PC-3 (cell line): ENCODE data around the gene CCL13. TPM values are rescaled to one million over a fixed set of nuclear protein-coding genes. Genes with fewer than 3 reads are reported as not detected.

ENCODE experiments used
- ATAC-seq: fragments of 200-7000 bp; cut with Tn5 transposase; 2 replicates; pipeline ENCODE4 v1.9.1; 2020; ENCODE audit warnings: mild to moderate bottlenecking, moderate library complexity
- BruUV-seq: library from RNA; stranded (reverse); fragments of 400-500 nt; replicated peaks from 2 replicates; lab custom pipeline; 2021; lab: Mats Ljungman, UMichigan
- CTCF ChIA-PET: fragments of 300-600 bp; sonication (Branson Sonifier 250); formaldehyde crosslinking; loops from one replicate; lab custom pipeline; 2022; ENCODE audit warnings: antibody characterized with exemption; lab: Charles Lee
- POLR2A ChIA-PET: fragments of 300-600 bp; sonication (Branson Sonifier 250); formaldehyde crosslinking; loops from one replicate; lab custom pipeline; 2022; ENCODE audit warnings: antibody characterized with exemption; ENCODE audit not compliant: unreplicated experiment; lab: Charles Lee
- DNase-seq: peaks from one replicate; pipeline ENCODE4 v3.0.0-alpha.2; 2015
- H2AFZ ChIP-seq: fragments of 300-600 bp; sonication (generic); 2 replicates; pipeline ENCODE4 v1.6.0; 2016; ENCODE audit warnings: antibody characterized with exemption, low read length
- H3F3A ChIP-seq: fragments of 300-600 bp; sonication (generic); one replicate; pipeline ENCODE4 v1.6.0; 2017; ENCODE audit warnings: antibody characterized with exemption, low read length, control low read depth, mild to moderate bottlenecking; ENCODE audit not compliant: unreplicated experiment
- H3K27ac ChIP-seq: fragments of 300-600 bp; sonication (generic); 2 replicates; pipeline ENCODE4 v1.5.1; 2016; ENCODE audit warnings: mild to moderate bottlenecking, low read length
- H3K27me3 ChIP-seq: fragments of 300-600 bp; sonication (generic); 2 replicates; pipeline ENCODE4 v1.6.1; 2016; ENCODE audit warnings: low read length, mixed read lengths
- H3K36me3 ChIP-seq: fragments of 300-600 bp; sonication (generic); 2 replicates; pipeline ENCODE4 v1.6.1; 2016; ENCODE audit warnings: low read depth, mixed run types, low read length, mixed read lengths
- H3K4me1 ChIP-seq: fragments of 300-600 bp; sonication (generic); 2 replicates; pipeline ENCODE4 v1.5.1; 2016; ENCODE audit warnings: low read length; ENCODE audit not compliant: insufficient read depth
- H3K4me2 ChIP-seq: fragments of 300-600 bp; sonication (generic); 2 replicates; pipeline ENCODE4 v1.6.0; 2016; ENCODE audit warnings: low read length
- H3K4me3 ChIP-seq: fragments of 300-600 bp; sonication (generic); 2 replicates; pipeline ENCODE4 v1.5.1; 2016; ENCODE audit warnings: mild to moderate bottlenecking, low read length, mixed read lengths
- H3K79me2 ChIP-seq: fragments of 300-600 bp; sonication (generic); 2 replicates; pipeline ENCODE4 v1.6.1; 2017; ENCODE audit warnings: low read length, mixed read lengths
- H3K9ac ChIP-seq: fragments of 300-600 bp; sonication (generic); 2 replicates; pipeline ENCODE4 v1.6.0; 2016; ENCODE audit warnings: mild to moderate bottlenecking, low read length
- H3K9me2 ChIP-seq: fragments of 300-600 bp; sonication (generic); replicated peaks from 2 replicates; pipeline ENCODE4 v1.6.1; 2016; ENCODE audit warnings: mixed run types, low read length, mixed read lengths
- H3K9me3 ChIP-seq: fragments of 300-600 bp; sonication (generic); 2 replicates; pipeline ENCODE4 v1.6.1; 2016; ENCODE audit warnings: low read length, mixed read lengths
- H4K20me1 ChIP-seq: fragments of 300-600 bp; sonication (generic); 2 replicates; pipeline ENCODE4 v1.6.1; 2016; ENCODE audit warnings: low read length, mixed read lengths
- CTCF ChIP-seq: fragments of 300-600 bp; sonication (generic); conservative IDR thresholded peaks from 2 replicates; pipeline ENCODE4 v1.5.1; 2017; ENCODE audit warnings: antibody characterized with exemption, low read depth, mild to moderate bottlenecking, low read length
- EZH2 ChIP-seq: fragments of 300-600 bp; sonication (generic); IDR thresholded peaks from one replicate; pipeline ENCODE4 v1.6.1; 2017; ENCODE audit warnings: antibody characterized with exemption, mild to moderate bottlenecking, low read length; ENCODE audit not compliant: unreplicated experiment
- EZH2phosphoT487 ChIP-seq: fragments of 300-600 bp; sonication (generic); IDR thresholded peaks from 2 replicates; pipeline ENCODE4 v1.6.1; 2018; ENCODE audit warnings: mild to moderate bottlenecking, antibody characterized with exemption, low read length, borderline replicate concordance
- intact Hi-C: fragments of 100-400 bp; cut with micrococcal nuclease; formaldehyde crosslinking; loops from 2 replicates; pipeline ENCODE4 v1.9.0; 2023
- total RNA-seq: library from RNA; depleted of rRNA; stranded (reverse); fragments of >200 nt; gene quantifications from 2 replicates; pipeline ENCODE4 v1.2.3, GENCODE V29; 2014

CCL13 gene
- total RNA-seq, 1 experiment from 2014 or later, result not detected

- POLR2A ChIA-PET, result no interaction called here
- DNase-seq (no peak), ATAC-seq (no peak)
- no peak overlapping the region for H3K4me2 ChIP-seq
- no peak overlapping the region for H3K9ac ChIP-seq
- no peak overlapping the region for H2AFZ ChIP-seq
- TF ChIP-seq EZH2phosphoT487 (no peak), EZH2 (no peak), CTCF (no peak)
- no peak overlapping the region for H3K4me3 ChIP-seq
- no peaks in the 10 kb centered on the region for H3K36me3 ChIP-seq
- H3K9me2 ChIP-seq, result no peaks in the 10 kb centered on the region
- CTCF ChIA-PET, result no interaction called here
- H3K79me2 ChIP-seq, result no peaks in the 10 kb centered on the region
- intact Hi-C loops, result no loop called here
- no peaks in the 10 kb centered on the region for H3K27me3 ChIP-seq
- H3F3A ChIP-seq, result no peaks in the 10 kb centered on the region
- no TSS peak for BruUV-seq
- H3K27ac ChIP-seq, result no peak overlapping the region
- no peaks in the 10 kb centered on the region for H3K4me1 ChIP-seq
- no peaks in the 10 kb centered on the region for H3K9me3 ChIP-seq
- no peaks in the 10 kb centered on the region for H4K20me1 ChIP-seq
These were observed 43.4 kb downstream of the CCL13 start for GRCh38 chr17:34399725-34400124.

GRCh38 chr17:34400301-34400931 lies 44.1 kb downstream of the CCL13 start:
- ATAC-seq, result no peak
- ChIA-PET CTCF (no interaction called here), POLR2A (no interaction called here)
- Histone ChIP-seq H3K9me2 (no peaks in the 10 kb centered on the region), H4K20me1 (no peaks in the 10 kb centered on the region), H3K27ac (no peak overlapping the region), H3K9ac (no peak overlapping the region), H3F3A (no peaks in the 10 kb centered on the region), H2AFZ (no peak overlapping the region), H3K9me3 (no peaks in the 10 kb centered on the region), H3K36me3 (no peaks in the 10 kb centered on the region), H3K27me3 (no peaks in the 10 kb centered on the region), H3K79me2 (no peaks in the 10 kb centered on the region), H3K4me3 (no peak overlapping the region), H3K4me1 (no peaks in the 10 kb centered on the region), H3K4me2 (no peak overlapping the region)
- DNase-seq, result no peak
- no TSS peak for BruUV-seq
- TF ChIP-seq CTCF (no peak), EZH2 (no peak), EZH2phosphoT487 (no peak)
- intact Hi-C loops, result no loop called here

- Histone ChIP-seq H3K27me3 (no peaks in the 10 kb centered on the region), H3K9me3 (no peaks in the 10 kb centered on the region), H4K20me1 (no peaks in the 10 kb centered on the region), H3K9me2 (no peaks in the 10 kb centered on the region), H2AFZ (no peak overlapping the region), H3K9ac (no peak overlapping the region), H3K36me3 (no peaks in the 10 kb centered on the region), H3K4me1 (no peaks in the 10 kb centered on the region), H3K79me2 (no peaks in the 10 kb centered on the region), H3K4me3 (no peak overlapping the region), H3K27ac (no peak overlapping the region), H3K4me2 (no peak overlapping the region), H3F3A (no peaks in the 10 kb centered on the region)
- ATAC-seq (no peak), DNase-seq (no peak)
- CTCF ChIA-PET, result no interaction called here
- POLR2A ChIA-PET, result no interaction called here
- no TSS peak for BruUV-seq
- TF ChIP-seq CTCF (no peak), EZH2phosphoT487 (no peak), EZH2 (no peak)
- intact Hi-C loops, result no loop called here
These were observed 44.9 kb downstream of the CCL13 start for GRCh38 chr17:34401165-34401564.
